Liver (tissue), 9 donors: ENCODE data around the gene RASSF8. TPM values are rescaled to one million over a fixed set of nuclear protein-coding genes. Genes with fewer than 3 reads are reported as not detected.

Source experiments
- DNase-seq: peaks from one replicate; pipeline ENCODE4 v3.0.0-alpha.2; 2017; ENCODE audit warnings: low spot score
- H3K27ac ChIP-seq, 2 donors: one replicate each; pipeline ENCODE4 v1.7.0; 2013; ENCODE audit warnings: inconsistent platforms in 2 of 2, low read length in 2 of 2, control low read depth in 1 of 2, low read depth in 1 of 2, mild to moderate bottlenecking in 1 of 2
- H3K27me3 ChIP-seq, 4 donors: one replicate each; pipeline versions ENCODE4 v1.6.1 to v1.7.0; 2013; ENCODE audit warnings: low read length in 3 of 4, inconsistent platforms in 1 of 4, mild to moderate bottlenecking in 1 of 4, moderate library complexity in 1 of 4; ENCODE audit not compliant: control insufficient read depth in 4 of 4, insufficient read depth in 4 of 4
- H3K36me3 ChIP-seq, 4 donors: one replicate each; pipeline versions ENCODE4 v1.6.1 to v1.7.0; 2013; ENCODE audit warnings: low read length in 3 of 4, mild to moderate bottlenecking in 3 of 4, low read depth in 1 of 4, moderate library complexity in 1 of 4; ENCODE audit not compliant: control insufficient read depth in 4 of 4, insufficient read depth in 3 of 4
- H3K4me1 ChIP-seq, 4 donors: one replicate each; pipeline versions ENCODE4 v1.6.1 to v1.7.0; 2013; ENCODE audit warnings: low read length in 3 of 4, mild to moderate bottlenecking in 3 of 4, moderate library complexity in 1 of 4; ENCODE audit not compliant: control insufficient read depth in 4 of 4, insufficient read depth in 4 of 4
- H3K4me3 ChIP-seq, 3 donors: one replicate each; pipeline versions ENCODE4 v1.6.1 to v1.7.0; 2013; ENCODE audit warnings: low read length in 3 of 3, control low read depth in 1 of 3, low read depth in 1 of 3, mild to moderate bottlenecking in 1 of 3
- H3K9ac ChIP-seq, 2 donors: one replicate each; pipeline ENCODE4 v1.7.0; 2013; ENCODE audit warnings: low read length in 2 of 2, mild to moderate bottlenecking in 2 of 2, moderate library complexity in 2 of 2, control low read depth in 1 of 2, low read depth in 1 of 2
- H3K9me3 ChIP-seq, 4 donors: one replicate each; pipeline versions ENCODE4 v1.6.1 to v1.7.0; 2013; ENCODE audit warnings: low read length in 3 of 4; ENCODE audit not compliant: control insufficient read depth in 4 of 4
- EGR1 ChIP-seq, 2 donors: IDR thresholded peaks; 2 replicates each; pipeline ENCODE4 v1.6.1; 2016 to 2018; ENCODE audit warnings: antibody characterized with exemption in 2 of 2, low read depth in 2 of 2
- FOXA1 ChIP-seq: IDR thresholded peaks from 2 replicates; pipeline ENCODE4 v1.6.1; 2016; ENCODE audit warnings: antibody characterized with exemption
- GABPA ChIP-seq, 2 donors: IDR thresholded peaks in 1 of 2; conservative IDR thresholded peaks in 1 of 2; 2 replicates each; pipeline ENCODE4 v1.6.1; 2016; ENCODE audit warnings: antibody characterized with exemption in 2 of 2, mild to moderate bottlenecking in 1 of 2, moderate library complexity in 1 of 2
- HNF4A ChIP-seq, 2 donors: conservative IDR thresholded peaks; 2 replicates each; pipeline ENCODE4 v1.6.1; 2016; ENCODE audit warnings: antibody characterized with exemption in 2 of 2, mild to moderate bottlenecking in 2 of 2
- HNF4G ChIP-seq: IDR thresholded peaks from 2 replicates; pipeline ENCODE4 v1.6.1; 2016; ENCODE audit warnings: antibody characterized with exemption
- JUND ChIP-seq, 2 donors: IDR thresholded peaks; 2 replicates each; pipeline ENCODE4 v1.6.1; 2016; ENCODE audit warnings: antibody characterized with exemption in 2 of 2
- NR2F2 ChIP-seq: IDR thresholded peaks from 2 replicates; pipeline ENCODE4 v1.6.1; 2016; ENCODE audit warnings: antibody characterized with exemption
- RAD21 ChIP-seq, 2 donors: IDR thresholded peaks; 2 replicates each; pipeline ENCODE4 v1.6.1; 2016; ENCODE audit warnings: antibody characterized with exemption in 2 of 2, mild to moderate bottlenecking in 2 of 2
- RXRA ChIP-seq, 2 donors: IDR thresholded peaks; 2 replicates each; pipeline ENCODE4 v1.6.1; 2017 to 2018; ENCODE audit warnings: antibody characterized with exemption in 2 of 2, mild to moderate bottlenecking in 1 of 2
- TAF1 ChIP-seq: conservative IDR thresholded peaks from 2 replicates; pipeline ENCODE4 v1.6.1; 2016; ENCODE audit warnings: antibody characterized with exemption, mild to moderate bottlenecking
- YY1 ChIP-seq: IDR thresholded peaks from 2 replicates; pipeline ENCODE4 v1.6.1; 2016; ENCODE audit warnings: antibody characterized with exemption, mild to moderate bottlenecking
- WGBS: extraction: QIAGEN DNeasy Blood & Tissue Kit; methylation state at CpG from one replicate; pipeline ENCODE4 v1.1.7; 2013; 5-methylcytosine and 5-hydroxymethylcytosine counted together
- polyA plus RNA-seq, 2 donors: library from polyadenylated mRNA; stranded (reverse) in 1 of 2; unstranded in 1 of 2; fragments of 200-250 nt in 1 of 2; fragments of >200 nt in 1 of 2; fragmentation: Nextera tagmentation in 1 of 2; extraction: Ambion mirVana in 1 of 2; gene quantifications; one replicate each; pipeline versions ENCODE4 v1.2.1 to v1.2.3, GENCODE V29; 2013 to 2015
- total RNA-seq, 2 donors: library from RNA; depleted of rRNA; stranded (reverse); fragments of >200 nt; gene quantifications; one replicate each; pipeline ENCODE4 v1.2.3, GENCODE V29; 2014
- TF ChIP-seq, protein P1 (sequence below): IDR thresholded peaks from 2 replicates; pipeline ENCODE4 v1.6.1; 2016; ENCODE audit warnings: antibody characterized with exemption
- TF ChIP-seq, protein P2 (sequence below): IDR thresholded peaks from 2 replicates; pipeline ENCODE4 v1.6.1; 2016; ENCODE audit warnings: antibody characterized with exemption
- TF ChIP-seq, protein P3 (sequence below): IDR thresholded peaks from 2 replicates; pipeline ENCODE4 v1.6.1; 2016; ENCODE audit warnings: antibody characterized with exemption, mild to moderate bottlenecking
- TF ChIP-seq, protein P4 (sequence below): IDR thresholded peaks from 2 replicates; pipeline ENCODE4 v1.6.1; 2016; ENCODE audit warnings: antibody characterized with exemption
- donor health status: healthy.
- donor health status: healthy.
- donor health status: healthy.
- donor health status: healthy.
- donor health status: healthy.

Gene RASSF8
- total and polyA plus RNA-seq, 4 donors: 1.7 to 9.4 (median 3.3) TPM

DNA sequence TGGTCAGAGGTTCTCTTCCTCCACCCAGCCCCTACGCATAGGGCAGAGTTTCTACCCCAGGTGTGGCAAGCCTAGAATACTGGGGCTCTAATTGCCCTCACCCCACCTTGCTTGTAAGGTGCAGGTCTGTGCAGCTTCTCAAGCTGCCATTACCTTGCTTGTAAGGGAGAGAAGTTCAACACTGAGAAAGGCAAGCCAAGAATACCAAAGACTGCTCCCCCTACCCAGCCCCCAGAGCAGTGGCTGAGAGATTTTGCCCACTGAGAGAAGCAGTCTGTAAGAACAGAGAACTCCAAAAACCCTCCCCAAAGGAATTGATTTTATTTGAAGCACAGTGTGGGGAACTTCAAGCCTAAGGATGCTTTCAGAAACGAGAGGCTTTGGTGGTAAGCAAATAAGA lies 63.1 kb downstream of the RASSF8 start:
- H3K27ac ChIP-seq: no peak overlapping the region
- no peak overlapping the region for H3K9ac ChIP-seq
- H3K27me3 ChIP-seq: no peaks in the 10 kb centered on the region
- no peaks in the 10 kb centered on the region for H3K36me3 ChIP-seq
- 88% methylated on average over 2 of the region's 2 CpGs for WGBS
- H3K9me3 ChIP-seq: no peaks in the 10 kb centered on the region
- no peak for DNase-seq
- peaks cover 0 to 5% (median 1%) of the 10 kb centered on the region in 4 donors for H3K4me1 ChIP-seq
- H3K4me3 ChIP-seq: no peak overlapping the region
- TF ChIP-seq, protein P1, sequence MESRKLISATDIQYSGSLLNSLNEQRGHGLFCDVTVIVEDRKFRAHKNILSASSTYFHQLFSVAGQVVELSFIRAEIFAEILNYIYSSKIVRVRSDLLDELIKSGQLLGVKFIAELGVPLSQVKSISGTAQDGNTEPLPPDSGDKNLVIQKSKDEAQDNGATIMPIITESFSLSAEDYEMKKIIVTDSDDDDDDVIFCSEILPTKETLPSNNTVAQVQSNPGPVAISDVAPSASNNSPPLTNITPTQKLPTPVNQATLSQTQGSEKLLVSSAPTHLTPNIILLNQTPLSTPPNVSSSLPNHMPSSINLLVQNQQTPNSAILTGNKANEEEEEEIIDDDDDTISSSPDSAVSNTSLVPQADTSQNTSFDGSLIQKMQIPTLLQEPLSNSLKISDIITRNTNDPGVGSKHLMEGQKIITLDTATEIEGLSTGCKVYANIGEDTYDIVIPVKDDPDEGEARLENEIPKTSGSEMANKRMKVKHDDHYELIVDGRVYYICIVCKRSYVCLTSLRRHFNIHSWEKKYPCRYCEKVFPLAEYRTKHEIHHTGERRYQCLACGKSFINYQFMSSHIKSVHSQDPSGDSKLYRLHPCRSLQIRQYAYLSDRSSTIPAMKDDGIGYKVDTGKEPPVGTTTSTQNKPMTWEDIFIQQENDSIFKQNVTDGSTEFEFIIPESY: no peak
- TF ChIP-seq FOXA1 (no peak), RXRA (IDR thresholded peaks at IDR 0.05) (no peak), JUND (IDR thresholded peaks at IDR 0.05) (no peak), GABPA (IDR thresholded peaks at IDR 0.05 in 1 of 2, conservative IDR thresholded peaks at IDR 0.05 in 1 of 2) (no peak), HNF4A (conservative IDR thresholded peaks at IDR 0.05) (no peak), HNF4G (no peak)
- TF ChIP-seq, protein P2, sequence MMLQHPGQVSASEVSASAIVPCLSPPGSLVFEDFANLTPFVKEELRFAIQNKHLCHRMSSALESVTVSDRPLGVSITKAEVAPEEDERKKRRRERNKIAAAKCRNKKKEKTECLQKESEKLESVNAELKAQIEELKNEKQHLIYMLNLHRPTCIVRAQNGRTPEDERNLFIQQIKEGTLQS: no peak

DNA sequence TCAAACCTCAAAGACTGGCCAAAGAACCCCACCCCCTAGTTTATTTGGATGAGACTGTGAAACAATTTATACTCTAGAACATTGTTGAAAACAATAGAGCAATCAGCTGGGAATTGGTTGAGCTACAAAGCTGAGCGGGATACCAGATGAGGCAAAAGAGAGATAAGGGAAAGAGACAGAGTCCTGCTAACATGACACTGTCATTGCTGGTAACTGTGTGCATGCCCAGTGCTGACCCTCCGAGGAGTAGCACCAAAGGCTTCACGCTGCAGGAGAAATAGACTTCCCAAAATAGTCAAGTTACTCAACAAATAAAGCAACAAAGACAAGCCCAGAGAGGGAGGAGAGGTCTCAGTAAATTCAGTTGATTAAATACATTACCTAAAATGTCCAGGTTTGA lies 63.6 kb downstream of the RASSF8 start:
- H3K27ac ChIP-seq: no peak overlapping the region
- no peaks in the 10 kb centered on the region for H3K36me3 ChIP-seq
- TF ChIP-seq RXRA (IDR thresholded peaks at IDR 0.05) (no peak), EGR1 (IDR thresholded peaks at IDR 0.05; ENCODE audit: low read depth in 2 of 2) (no peak), NR2F2 (no peak), YY1 (no peak), TAF1 (no peak), RAD21 (IDR thresholded peaks at IDR 0.05) (no peak), HNF4G (no peak), HNF4A (conservative IDR thresholded peaks at IDR 0.05) (no peak)
- TF ChIP-seq, protein P3, sequence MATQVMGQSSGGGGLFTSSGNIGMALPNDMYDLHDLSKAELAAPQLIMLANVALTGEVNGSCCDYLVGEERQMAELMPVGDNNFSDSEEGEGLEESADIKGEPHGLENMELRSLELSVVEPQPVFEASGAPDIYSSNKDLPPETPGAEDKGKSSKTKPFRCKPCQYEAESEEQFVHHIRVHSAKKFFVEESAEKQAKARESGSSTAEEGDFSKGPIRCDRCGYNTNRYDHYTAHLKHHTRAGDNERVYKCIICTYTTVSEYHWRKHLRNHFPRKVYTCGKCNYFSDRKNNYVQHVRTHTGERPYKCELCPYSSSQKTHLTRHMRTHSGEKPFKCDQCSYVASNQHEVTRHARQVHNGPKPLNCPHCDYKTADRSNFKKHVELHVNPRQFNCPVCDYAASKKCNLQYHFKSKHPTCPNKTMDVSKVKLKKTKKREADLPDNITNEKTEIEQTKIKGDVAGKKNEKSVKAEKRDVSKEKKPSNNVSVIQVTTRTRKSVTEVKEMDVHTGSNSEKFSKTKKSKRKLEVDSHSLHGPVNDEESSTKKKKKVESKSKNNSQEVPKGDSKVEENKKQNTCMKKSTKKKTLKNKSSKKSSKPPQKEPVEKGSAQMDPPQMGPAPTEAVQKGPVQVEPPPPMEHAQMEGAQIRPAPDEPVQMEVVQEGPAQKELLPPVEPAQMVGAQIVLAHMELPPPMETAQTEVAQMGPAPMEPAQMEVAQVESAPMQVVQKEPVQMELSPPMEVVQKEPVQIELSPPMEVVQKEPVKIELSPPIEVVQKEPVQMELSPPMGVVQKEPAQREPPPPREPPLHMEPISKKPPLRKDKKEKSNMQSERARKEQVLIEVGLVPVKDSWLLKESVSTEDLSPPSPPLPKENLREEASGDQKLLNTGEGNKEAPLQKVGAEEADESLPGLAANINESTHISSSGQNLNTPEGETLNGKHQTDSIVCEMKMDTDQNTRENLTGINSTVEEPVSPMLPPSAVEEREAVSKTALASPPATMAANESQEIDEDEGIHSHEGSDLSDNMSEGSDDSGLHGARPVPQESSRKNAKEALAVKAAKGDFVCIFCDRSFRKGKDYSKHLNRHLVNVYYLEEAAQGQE: no peak
- TF ChIP-seq, protein P4, sequence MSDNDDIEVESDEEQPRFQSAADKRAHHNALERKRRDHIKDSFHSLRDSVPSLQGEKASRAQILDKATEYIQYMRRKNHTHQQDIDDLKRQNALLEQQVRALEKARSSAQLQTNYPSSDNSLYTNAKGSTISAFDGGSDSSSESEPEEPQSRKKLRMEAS: no peak
- no peak overlapping the region for H3K4me3 ChIP-seq
- H3K9me3 ChIP-seq: no peaks in the 10 kb centered on the region
- peaks cover 0 to 5% (median 1%) of the 10 kb centered on the region in 4 donors for H3K4me1 ChIP-seq
- no peak for DNase-seq
- 94% methylated on average over 3 of the region's 3 CpGs for WGBS
- H3K9ac ChIP-seq: no peak overlapping the region
- H3K27me3 ChIP-seq: no peaks in the 10 kb centered on the region
